Heart right ventricle (tissue), 16 donors: ENCODE measurements around the gene ANAPC4. TPM values are rescaled to one million over a fixed set of nuclear protein-coding genes. Genes with fewer than 3 reads are reported as not detected.

ENCODE experiments used
- ATAC-seq, 8 donors: fragments of 200-7000 bp; cut with Tn5 transposase; one replicate each; pipeline ENCODE4 v1.9.1; 2020; ENCODE audit warnings: mild to moderate bottlenecking in 8 of 8, moderate library complexity in 8 of 8, moderate number of reproducible peaks in 1 of 8
- DNase-seq, 2 donors: peaks; one replicate each; pipeline ENCODE4 v3.0.0-alpha.2; 2020
- H3K27ac ChIP-seq, 10 donors: fragments of 200-600 bp; sonication (generic) in 2 of 10; one replicate each; pipeline versions ENCODE4 v1.5.0 to v1.8.0; 2020 to 2022; ENCODE audit warnings: mild to moderate bottlenecking in 3 of 10
- H3K27me3 ChIP-seq, 7 donors: fragments of 200-600 bp; one replicate each; pipeline ENCODE4 v1.8.0; 2021 to 2022; ENCODE audit warnings: mild to moderate bottlenecking in 2 of 7
- H3K36me3 ChIP-seq, 9 donors: fragments of 200-600 bp; sonication (generic) in 1 of 9; one replicate each; pipeline versions ENCODE4 v1.5.0 to v1.8.0; 2020 to 2022; ENCODE audit warnings: mild to moderate bottlenecking in 2 of 9
- H3K4me1 ChIP-seq, 9 donors: fragments of 200-600 bp; sonication (generic) in 1 of 9; one replicate each; pipeline versions ENCODE4 v1.5.0 to v1.8.0; 2020 to 2022; ENCODE audit warnings: mild to moderate bottlenecking in 4 of 9
- H3K4me3 ChIP-seq, 10 donors: fragments of 200-600 bp; sonication (generic) in 2 of 10; one replicate each; pipeline versions ENCODE4 v1.5.0 to v1.8.0; 2020 to 2022; ENCODE audit warnings: mild to moderate bottlenecking in 7 of 10, moderate library complexity in 2 of 10
- H3K9me3 ChIP-seq, 11 donors: fragments of 200-600 bp in 10 of 11; sonication (generic) in 2 of 11; one replicate each; pipeline versions ENCODE4 v1.5.0 to v1.8.0; 2013 to 2022; ENCODE audit warnings: mild to moderate bottlenecking in 2 of 11, control low read depth in 1 of 11, moderate library complexity in 1 of 11
- CTCF ChIP-seq, 9 donors: fragments of 200-600 bp; sonication (generic) in 2 of 9; IDR thresholded peaks; one replicate each; pipeline versions ENCODE4 v1.5.0 to v1.8.0; 2021 to 2022; ENCODE audit warnings: antibody characterized with exemption in 9 of 9, mild to moderate bottlenecking in 5 of 9, moderate library complexity in 1 of 9
- WGBS, 2 donors: extraction: QIAGEN DNeasy Blood & Tissue Kit; methylation state at CpG; one replicate each; pipeline ENCODE4 v1.1.7; 2013; ENCODE audit warnings: inconsistent platforms in 1 of 2; 5-methylcytosine and 5-hydroxymethylcytosine counted together
- intact Hi-C, 10 donors: fragments of 100-400 bp; cut with DNase I; formaldehyde crosslinking; loops; one replicate each; pipeline versions ENCODE4 v1.11.1 to v1.14.2; 2022
- polyA plus RNA-seq, 2 donors: library from polyadenylated mRNA; stranded (reverse); fragments of 200-250 nt; gene quantifications; one replicate each; pipeline ENCODE4 v1.2.3, GENCODE V29; 2013
- total RNA-seq, 10 donors: library from RNA; stranded (reverse); fragmentation: NEBNext Ultra II Directional in 3 of 10; extraction: Animal tissue kit (Norgen Biotek cat#: 25700) in 3 of 10; gene quantifications; one replicate each; pipeline versions ENCODE4 v1.2.1 to v1.2.4, GENCODE V29; 2021 to 2023
- donor health status: Arrhythmogenic right ventricular cardiomyopathy.
- donor health status: ischemic (EF 13 %, LVEDD 7.1; RV severe dilation, severe dysfunction).
- donor health status: healthy with polysubstance abuse.
- donor health status: DM: no; HTN: yes; CAD: no.
- donor health status: DM: no; HTN: no; CAD: no.
- donor health status: ischemic (EF 25% LVEDD 6.9; RV normal size, moderate dysfunction).
- donor health status: ischemic (EF 25% LVEDD 5.7; RV mildly dilated, moderate dysfunction).
- donor health status: healthy.
- donor health status: DM: yes; HTN: yes; CAD: no.
- donor health status: Ischemic cardiomyopathy.
- donor health status: ischemic (EF 35%, LVEDD 5.7; RV mildly dilated, moderate dysfunction).
- donor health status: nonischemic (EF 11% LVEDD 7.7; RV severe dilation, severe dysfunction).
- donor health status: DM: yes; HTN: yes; CAD: no.
- donor health status: PGD.
- donor health status: ischemic (EF 29% LVEDD 5.4; RV normal size, mild dysfunction).
- donor health status: nonischemic (EF 23%, LVEDD 6.1; RV moderate dilation, normal function).

The ANAPC4 gene
- total and polyA plus RNA-seq, 12 donors: 8.2 to 26.7 (median 11.5) TPM

DNA sequence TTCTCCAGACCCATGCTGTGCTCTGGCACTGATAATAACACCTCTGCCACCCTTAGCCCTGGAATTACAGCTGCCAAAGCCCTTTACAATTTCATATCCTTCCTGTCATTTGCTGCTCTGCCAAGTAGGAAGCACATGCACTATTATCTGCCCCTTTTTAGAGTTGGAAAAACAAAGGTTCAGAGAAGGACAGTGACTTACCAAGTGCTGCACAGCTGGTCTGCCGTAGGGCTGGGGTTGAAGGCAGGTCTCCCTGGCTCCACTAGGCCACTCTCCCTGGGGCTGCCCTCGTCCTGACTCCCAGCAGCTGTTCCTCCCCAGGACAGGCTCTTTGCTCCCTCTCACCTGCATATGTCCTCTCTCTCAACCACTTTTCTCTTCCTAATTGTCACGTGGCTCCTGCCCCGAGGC is 73.4 kb downstream of the ANAPC4 start:
- Histone ChIP-seq H3K4me1 (peaks cover 0 to 4% (median 0%) of the 10 kb centered on the region in 9 donors), H3K27me3 (no peaks in the 10 kb centered on the region), H3K4me3 (no peak overlapping the region), H3K9me3 (no peaks in the 10 kb centered on the region), H3K27ac (no peak overlapping the region), H3K36me3 (no peaks in the 10 kb centered on the region)
- intact Hi-C loops: no loop called here
- WGBS, 2 donors: 83 to 84% methylated on average over 4 of the region's 4 CpGs
- TF ChIP-seq CTCF (IDR thresholded peaks at IDR 0.05): no peak
- ATAC-seq: no peak
- no peak for DNase-seq

DNA sequence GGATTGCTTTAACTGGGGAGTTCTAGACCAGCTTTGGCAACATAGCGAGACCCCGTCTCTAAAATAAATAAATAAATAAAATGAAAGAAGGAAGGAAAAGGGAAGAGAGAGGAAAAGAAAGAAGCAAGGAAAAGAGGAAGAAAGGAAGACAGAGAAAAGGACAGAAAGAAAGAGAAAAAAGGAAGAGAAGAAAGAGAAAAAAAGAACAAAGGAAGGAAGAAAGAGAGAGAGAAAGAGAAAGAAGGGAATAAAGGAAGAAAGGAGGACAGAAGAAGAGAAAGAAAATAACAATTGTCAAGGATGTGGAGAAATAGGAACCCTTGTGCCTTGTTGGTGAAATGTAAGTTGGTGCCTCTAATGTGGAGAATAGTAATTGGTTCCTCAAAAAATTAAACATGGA is 74.6 kb downstream of the ANAPC4 start:
- DNase-seq (no peak), ATAC-seq (no peak)
- intact Hi-C loops: no loop called here
- H3K27me3 ChIP-seq: no peaks in the 10 kb centered on the region
- H3K4me1 ChIP-seq: peaks cover 0 to 4% (median 0%) of the 10 kb centered on the region in 9 donors
- WGBS, 2 donors: 96 to 100% methylated on average over 2 of the region's 2 CpGs
- H3K27ac ChIP-seq: no peak overlapping the region
- no peaks in the 10 kb centered on the region for H3K9me3 ChIP-seq
- no peak for TF ChIP-seq CTCF (IDR thresholded peaks at IDR 0.05)
- H3K36me3 ChIP-seq: no peaks in the 10 kb centered on the region
- H3K4me3 ChIP-seq: no peak overlapping the region

- intact Hi-C loops: no loop called here
- no peaks in the 10 kb centered on the region for H3K9me3 ChIP-seq
- no peak overlapping the region for H3K4me3 ChIP-seq
- H3K27me3 ChIP-seq: no peaks in the 10 kb centered on the region
- 93% methylated on average over 7 of the region's 7 CpGs for WGBS, 2 donors
- no peak overlapping the region for H3K27ac ChIP-seq
- H3K4me1 ChIP-seq: peaks cover 0 to 4% (median 0%) of the 10 kb centered on the region in 9 donors
- ATAC-seq (no peak), DNase-seq (no peak)
- H3K36me3 ChIP-seq: no peaks in the 10 kb centered on the region
- TF ChIP-seq CTCF (IDR thresholded peaks at IDR 0.05): no peak
Observed at GRCh38 chr4:25452081-25452480, 75.0 kb downstream of the ANAPC4 start.

DNA sequence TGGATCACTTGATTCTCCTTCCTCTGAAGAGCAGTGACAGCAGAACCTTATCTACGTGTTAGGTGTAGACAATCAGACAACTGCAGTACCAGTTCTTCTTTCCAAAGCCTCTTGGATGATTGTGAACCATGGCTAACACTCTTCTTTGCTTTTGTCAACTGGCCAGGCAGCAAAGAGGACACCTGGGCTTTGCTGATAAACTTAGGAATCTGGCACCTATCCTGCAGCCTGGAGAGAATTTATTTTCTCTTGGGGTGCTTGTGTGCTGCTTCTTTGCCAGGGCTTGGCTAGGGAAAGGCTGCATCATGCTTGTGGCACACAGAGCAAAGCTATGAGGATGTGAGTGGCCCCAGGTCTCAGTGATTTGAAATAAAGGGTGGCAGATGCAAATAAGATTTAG is 77.4 kb downstream of the ANAPC4 start:
- Histone ChIP-seq H3K9me3 (no peaks in the 10 kb centered on the region), H3K4me1 (peaks cover 0 to 4% (median 0%) of the 10 kb centered on the region in 9 donors)
- no peak for DNase-seq

More for the DNA sequence above, 77.4 kb downstream of the ANAPC4 start:
- no peak for TF ChIP-seq CTCF (IDR thresholded peaks at IDR 0.05)
- Histone ChIP-seq H3K27me3 (no peaks in the 10 kb centered on the region), H3K27ac (no peak overlapping the region), H3K4me3 (no peak overlapping the region), H3K36me3 (no peaks in the 10 kb centered on the region)
- intact Hi-C loops: no loop called here
- no peak for ATAC-seq
- 37 to 49% methylated on average over 1 of the region's 1 CpG for WGBS, 2 donors
